HG03039 (cell line): ENCODE measurements around the gene RALGPS1.

Experiments used
- ATAC-seq: cut with Tn5 transposase; IDR thresholded peaks from one replicate; pipeline ENCODE4 v1.9.1; 2021; ENCODE audit warnings: mild to moderate bottlenecking, moderate library complexity; ENCODE audit not compliant: unreplicated experiment

Gene RALGPS1

DNA sequence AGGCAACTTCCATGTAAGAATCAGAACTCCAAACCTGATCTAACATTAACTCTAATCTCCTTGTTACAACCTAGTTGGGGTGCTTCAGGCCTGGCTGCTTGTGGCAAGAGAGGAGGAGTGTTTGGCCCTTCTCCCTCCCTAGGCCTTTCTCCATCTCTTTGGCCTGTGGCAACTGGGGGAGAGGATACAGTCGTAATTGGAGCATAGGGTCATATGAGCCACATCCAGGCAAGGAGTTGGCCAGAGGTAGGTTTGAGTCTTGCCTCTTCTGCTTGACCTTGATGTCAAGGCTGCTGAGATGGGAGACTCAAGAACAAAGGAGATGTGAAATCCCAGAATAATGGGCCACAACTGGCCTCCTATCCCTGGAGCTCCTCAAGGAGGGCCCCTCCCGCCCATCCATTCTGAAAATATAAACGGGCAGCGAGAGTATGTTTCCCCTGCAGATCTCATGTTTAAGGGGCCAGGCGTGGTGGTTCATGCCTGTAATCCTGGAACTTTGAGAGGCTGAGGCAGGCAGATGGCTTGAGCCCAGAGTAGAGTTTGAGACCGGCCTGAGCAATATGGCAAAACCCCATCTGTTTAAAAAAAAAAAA is 267.1 kb downstream of the RALGPS1 start:
- no peak for ATAC-seq

GRCh38 chr9:127182901-127183746 is 268.5 kb downstream of the RALGPS1 start:
- ATAC-seq: no peak

- no peak for ATAC-seq
Observed at GRCh38 chr9:127183814-127184582, 269.4 kb downstream of the RALGPS1 start.

GRCh38 chr9:127184641-127185040 is 270.1 kb downstream of the RALGPS1 start:
- no peak for ATAC-seq

- no peak for ATAC-seq
Observed at GRCh38 chr9:127185181-127185580, 270.6 kb downstream of the RALGPS1 start.

DNA sequence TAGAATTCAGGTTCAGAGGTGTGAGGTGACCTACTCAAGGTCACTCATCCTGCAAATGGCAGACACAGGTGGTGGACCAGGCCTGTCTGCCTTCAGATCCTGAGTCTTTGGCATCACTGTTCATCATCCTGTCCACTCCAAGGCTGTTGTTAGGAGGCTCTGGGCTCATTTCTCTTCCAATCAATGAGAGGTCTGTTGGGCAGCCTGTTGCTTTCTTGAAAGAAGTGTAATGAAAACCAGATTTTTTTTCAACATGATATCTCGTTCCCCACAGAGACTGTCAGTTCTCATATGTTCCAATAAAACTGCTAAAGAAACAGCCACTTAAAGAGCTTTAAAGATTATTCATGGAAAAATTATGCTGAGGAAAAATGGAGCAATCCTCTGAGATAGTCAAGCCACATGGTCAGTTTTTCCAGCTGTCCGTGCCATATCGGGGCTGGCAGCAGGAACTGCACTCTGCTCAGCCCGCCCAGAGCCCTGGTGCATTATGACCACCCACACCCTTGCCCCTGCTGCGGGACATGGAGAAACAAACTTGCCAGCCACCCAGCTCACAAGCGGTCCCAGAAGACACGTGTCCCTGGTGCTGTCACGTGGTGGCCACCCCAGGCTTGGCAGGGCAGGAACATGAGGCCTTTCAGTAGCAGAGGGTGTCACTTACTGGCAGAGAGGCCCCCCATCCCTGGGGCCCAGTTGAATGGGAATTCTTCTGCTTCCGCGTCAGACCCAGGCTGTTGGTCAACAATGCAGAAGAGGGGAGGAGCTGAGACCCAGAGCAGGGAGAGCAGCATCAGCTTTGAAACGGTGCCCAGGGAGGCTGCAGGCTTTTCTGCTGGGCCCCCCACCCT is 271.6 kb downstream of the RALGPS1 start:
- ATAC-seq: no peak

- ATAC-seq: no peak
Observed at GRCh38 chr9:127186806-127187205, 272.2 kb downstream of the RALGPS1 start.

- ATAC-seq: no peak
Observed at GRCh38 chr9:127187231-127187956, 272.8 kb downstream of the RALGPS1 start.

- no peak for ATAC-seq
Observed at GRCh38 chr9:127188396-127188795, 273.8 kb downstream of the RALGPS1 start.

DNA sequence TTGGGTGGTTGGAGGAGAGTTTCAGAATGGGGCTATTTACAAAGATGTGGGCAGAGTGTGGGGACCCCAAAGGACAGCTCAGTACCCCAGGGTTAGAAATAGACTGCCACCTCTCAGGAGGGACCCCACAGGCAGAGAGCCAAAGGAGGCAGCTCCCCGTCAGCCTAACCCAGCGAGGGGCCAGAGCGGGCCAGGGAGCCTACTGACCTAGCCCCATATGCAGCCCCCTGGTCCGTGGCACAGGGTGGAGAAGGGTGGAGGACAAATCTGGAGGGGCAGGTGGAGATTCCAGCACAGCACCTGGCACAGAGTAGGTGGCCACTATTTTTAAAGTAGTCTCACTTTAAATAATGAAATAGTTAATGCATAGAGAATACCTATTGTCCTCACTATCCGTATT is 275.0 kb downstream of the RALGPS1 start:
- no peak for ATAC-seq

GRCh38 chr9:127192744-127193143 is 278.2 kb downstream of the RALGPS1 start:
- ATAC-seq: no peak

DNA sequence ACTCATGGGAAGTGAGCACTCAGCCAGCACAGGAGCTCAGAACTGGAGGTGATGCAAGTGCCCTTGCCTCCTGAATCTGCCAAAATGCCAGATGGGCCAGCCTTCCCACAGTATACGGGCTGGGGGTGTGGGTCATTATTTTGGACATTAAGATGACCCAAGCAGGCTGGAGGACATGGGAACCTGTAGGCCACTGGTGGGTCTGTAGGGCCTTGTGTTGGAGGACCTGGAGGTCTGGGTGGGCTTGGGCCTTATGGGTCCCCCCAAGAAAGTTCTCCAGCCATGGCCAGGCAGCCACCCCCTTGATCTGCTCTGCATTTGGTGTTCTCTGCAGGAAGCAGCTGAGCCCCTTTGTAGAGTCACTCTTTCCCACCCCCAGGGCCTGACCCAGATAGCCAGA is 278.9 kb downstream of the RALGPS1 start:
- no peak for ATAC-seq

DNA sequence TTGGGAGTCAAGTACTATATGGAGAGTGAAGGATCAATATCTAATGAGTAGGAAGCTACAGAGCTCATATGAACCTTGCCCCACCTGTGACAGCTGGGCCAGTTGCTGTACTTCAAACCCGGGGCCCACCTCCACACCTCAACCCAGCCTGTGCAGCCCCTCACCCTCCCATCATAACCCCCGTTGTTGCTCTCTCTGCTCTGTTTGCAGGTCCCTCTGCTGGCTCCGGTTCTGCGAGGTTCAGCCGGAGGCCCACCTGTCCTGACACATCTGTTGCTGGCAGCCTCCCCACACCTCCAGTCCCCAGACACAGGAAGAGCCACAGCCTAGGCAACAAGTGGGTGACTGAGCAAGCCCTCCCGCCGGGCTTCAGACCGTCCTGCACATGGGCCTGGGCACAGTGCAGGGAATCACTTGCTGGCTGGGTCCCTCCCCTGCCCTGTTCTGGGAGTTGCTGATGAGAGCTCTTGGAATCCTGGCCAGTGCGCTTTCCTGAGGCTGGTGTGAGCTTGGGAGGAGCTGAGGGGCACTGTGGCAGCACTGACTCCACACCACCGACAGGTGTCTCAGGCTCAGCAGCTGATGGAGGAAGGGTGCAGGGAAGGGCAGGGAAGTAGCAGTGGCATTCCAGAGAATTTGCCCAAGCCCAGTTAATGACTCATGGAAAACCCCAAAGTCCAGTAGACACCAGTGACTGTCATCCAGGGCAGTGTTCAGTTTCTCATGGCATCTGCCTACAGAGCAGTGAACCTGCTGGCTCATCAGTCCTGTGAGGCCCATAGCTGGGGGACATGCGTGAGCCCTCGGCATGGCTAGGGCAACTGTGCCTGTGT is 280.5 kb downstream of the RALGPS1 start:
- ATAC-seq: no peak

- no peak for ATAC-seq
Observed at GRCh38 chr9:127195976-127196825, 281.6 kb downstream of the RALGPS1 start.

DNA sequence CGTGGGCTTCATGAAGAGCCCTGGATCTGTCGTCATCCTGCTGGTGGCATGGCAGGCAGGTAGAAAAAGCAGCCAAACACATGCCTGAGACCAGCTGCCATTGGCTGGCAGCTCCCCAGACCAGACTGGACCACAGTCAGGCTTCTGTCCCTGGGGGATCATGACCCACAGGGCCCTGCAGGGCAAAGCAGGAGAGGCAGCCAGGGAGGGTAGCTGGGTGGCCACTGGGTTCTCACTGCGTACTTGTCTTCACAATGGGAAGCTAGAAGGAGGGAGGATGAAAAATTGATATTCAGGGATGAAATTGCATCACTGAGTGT is 282.2 kb downstream of the RALGPS1 start:
- ATAC-seq: no peak

- ATAC-seq: no peak
Observed at GRCh38 chr9:127197186-127197860, 282.7 kb downstream of the RALGPS1 start.

- no peak for ATAC-seq
Observed at GRCh38 chr9:127197861-127198430, 283.4 kb downstream of the RALGPS1 start.

- no peak for ATAC-seq
Observed at GRCh38 chr9:127198587-127198986, 284.0 kb downstream of the RALGPS1 start.
